AG09309 (cell line): ENCODE data around the gene TRAPPC5.

Experiments
- DNase-seq: peaks from one replicate; pipeline ENCODE4 v3.0.0-alpha.2; 2010; ENCODE audit warnings: low read depth
- H3K4me3 ChIP-seq: 2 replicates; pipeline ENCODE4 v1.5.1; 2011; ENCODE audit warnings: mild to moderate bottlenecking, low read depth, low read length, moderate library complexity; ENCODE audit not compliant: control insufficient read depth
- TF ChIP-seq, protein P1 (sequence below): IDR thresholded peaks from 2 replicates; pipeline ENCODE4 v1.5.1; 2011; ENCODE audit warnings: mild to moderate bottlenecking, low read depth, low read length, inconsistent platforms; ENCODE audit not compliant: insufficient read depth, control insufficient read depth; ENCODE audit errors: missing control alignments

Gene TRAPPC5

GRCh38 chr19:7729831-7730285, 49.2 kb downstream of the TRAPPC5 start:
- H3K4me3 ChIP-seq: no peak overlapping the region
- TF ChIP-seq, protein P1, sequence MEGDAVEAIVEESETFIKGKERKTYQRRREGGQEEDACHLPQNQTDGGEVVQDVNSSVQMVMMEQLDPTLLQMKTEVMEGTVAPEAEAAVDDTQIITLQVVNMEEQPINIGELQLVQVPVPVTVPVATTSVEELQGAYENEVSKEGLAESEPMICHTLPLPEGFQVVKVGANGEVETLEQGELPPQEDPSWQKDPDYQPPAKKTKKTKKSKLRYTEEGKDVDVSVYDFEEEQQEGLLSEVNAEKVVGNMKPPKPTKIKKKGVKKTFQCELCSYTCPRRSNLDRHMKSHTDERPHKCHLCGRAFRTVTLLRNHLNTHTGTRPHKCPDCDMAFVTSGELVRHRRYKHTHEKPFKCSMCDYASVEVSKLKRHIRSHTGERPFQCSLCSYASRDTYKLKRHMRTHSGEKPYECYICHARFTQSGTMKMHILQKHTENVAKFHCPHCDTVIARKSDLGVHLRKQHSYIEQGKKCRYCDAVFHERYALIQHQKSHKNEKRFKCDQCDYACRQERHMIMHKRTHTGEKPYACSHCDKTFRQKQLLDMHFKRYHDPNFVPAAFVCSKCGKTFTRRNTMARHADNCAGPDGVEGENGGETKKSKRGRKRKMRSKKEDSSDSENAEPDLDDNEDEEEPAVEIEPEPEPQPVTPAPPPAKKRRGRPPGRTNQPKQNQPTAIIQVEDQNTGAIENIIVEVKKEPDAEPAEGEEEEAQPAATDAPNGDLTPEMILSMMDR: no peak
- no peak for DNase-seq

DNA sequence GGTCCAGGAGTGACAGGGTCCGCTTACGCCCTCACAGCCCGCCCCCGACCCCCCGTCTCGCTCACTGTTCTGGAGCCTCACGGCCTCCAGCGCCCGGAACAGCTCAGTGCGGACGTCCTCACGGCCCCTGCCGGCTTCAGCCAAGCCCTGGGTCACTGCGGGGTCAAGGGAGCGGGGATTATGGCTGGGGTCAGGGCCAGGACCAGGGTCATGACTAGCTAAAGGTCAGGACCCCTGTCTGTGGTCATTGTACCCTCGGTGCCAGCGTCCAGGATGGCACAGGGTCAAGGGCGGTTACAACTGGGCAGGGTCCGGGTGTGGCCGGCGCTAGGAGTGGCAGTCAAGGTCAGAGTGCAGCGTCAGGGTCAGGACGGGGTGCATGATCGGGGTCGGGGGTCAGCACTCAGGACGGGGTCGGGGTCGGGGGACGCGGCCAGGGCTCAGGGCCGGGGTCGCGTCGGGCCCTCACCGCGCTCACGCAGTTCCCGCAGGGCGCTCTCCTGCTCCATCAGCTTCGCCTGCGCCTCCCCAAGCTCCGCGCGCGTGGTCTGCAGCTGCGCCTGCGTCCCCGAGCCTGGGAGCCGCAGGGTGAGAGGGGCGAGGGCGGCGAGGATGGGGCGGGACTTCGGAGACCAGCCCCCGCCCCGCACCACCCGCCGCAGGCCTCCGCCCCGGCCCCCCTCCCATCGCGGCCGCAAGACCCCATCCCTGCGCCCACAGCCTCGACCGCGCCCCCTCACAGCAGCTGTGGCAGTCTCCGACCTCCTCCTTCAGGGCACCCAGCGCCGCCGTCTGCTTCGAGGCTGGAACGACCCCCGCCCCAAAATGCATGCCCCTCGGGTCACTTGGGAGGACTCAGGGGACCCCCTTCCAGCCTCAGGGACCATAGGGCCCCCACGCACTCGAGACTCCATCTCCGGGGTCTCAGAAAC, 49.9 kb downstream of the TRAPPC5 start:
- TF ChIP-seq, protein P1: no peak
- no peak for DNase-seq
- H3K4me3 ChIP-seq: no peak overlapping the region

DNA sequence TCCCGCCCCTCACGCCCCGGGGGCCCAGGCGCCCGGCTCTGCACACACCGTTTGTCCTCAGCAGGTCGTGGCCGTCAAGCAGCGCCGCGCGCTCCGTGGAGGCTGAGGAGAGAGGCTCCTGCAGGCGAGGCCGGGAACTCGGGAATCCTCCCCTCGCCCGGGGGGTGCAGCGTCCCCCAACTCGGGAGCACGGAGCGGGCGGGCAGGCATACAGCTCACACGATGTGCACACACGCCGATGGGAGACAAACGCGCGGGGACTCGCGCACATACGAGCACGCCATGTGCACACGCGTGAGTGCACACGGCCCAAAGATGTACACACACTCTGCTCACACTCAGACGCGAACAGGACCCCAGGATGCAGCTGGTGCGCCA, 50.6 kb downstream of the TRAPPC5 start:
- H3K4me3 ChIP-seq: no peak overlapping the region
- no peak for DNase-seq
- TF ChIP-seq, protein P1: no peak

GRCh38 chr19:7731615-7732014, 51.0 kb downstream of the TRAPPC5 start:
- no peak overlapping the region for H3K4me3 ChIP-seq
- DNase-seq: no peak
- TF ChIP-seq, protein P1: no peak

- no peak for DNase-seq
- TF ChIP-seq, protein P1: no peak
- no peak within 1 kb of the TSS for H3K4me3 ChIP-seq
Observed at GRCh38 chr19:7732045-7732444, 51.4 kb downstream of the TRAPPC5 start, which contains the start of gene CLEC4G. Gene CLEC4G, minus strand, starts transcription at chr19:7732110. Its CDS starts 8 bp downstream, at chr19:7732102.

- no peak overlapping the region for H3K4me3 ChIP-seq
- TF ChIP-seq, protein P1: no peak
Observed at GRCh38 chr19:7733376-7733775, 52.7 kb downstream of the TRAPPC5 start.

More at GRCh38 chr19:7733376-7733775, 52.7 kb downstream of the TRAPPC5 start:
- DNase-seq: no peak
